Right lobe of liver (tissue), 4 donors: ENCODE data around the gene KRTDAP.

Experiments
- POLR2A ChIP-seq: fragments of 450-650 bp; IDR thresholded peaks from one replicate; pipeline ENCODE4 v1.6.1; 2017; ENCODE audit warnings: antibody characterized with exemption, mild to moderate bottlenecking
- TF ChIP-seq, protein P1 (sequence below), 4 donors: fragments of 200-600 bp in 3 of 4; fragments of 450-650 bp in 1 of 4; IDR thresholded peaks; one replicate each; pipeline versions ENCODE4 v1.5.1 to v1.8.0; 2016 to 2022; ENCODE audit warnings: antibody characterized with exemption in 4 of 4, mild to moderate bottlenecking in 2 of 4
- donor health status: DM: no; HTN: no; CAD: no.
- donor health status: DM: no; HTN: no; CAD: no.
- donor health status: DM: no; HTN: yes; CAD: no.

GRCh38 chr19:35514282-35514809 lies 24.1 kb upstream of the KRTDAP start:
- TF ChIP-seq, protein P1, sequence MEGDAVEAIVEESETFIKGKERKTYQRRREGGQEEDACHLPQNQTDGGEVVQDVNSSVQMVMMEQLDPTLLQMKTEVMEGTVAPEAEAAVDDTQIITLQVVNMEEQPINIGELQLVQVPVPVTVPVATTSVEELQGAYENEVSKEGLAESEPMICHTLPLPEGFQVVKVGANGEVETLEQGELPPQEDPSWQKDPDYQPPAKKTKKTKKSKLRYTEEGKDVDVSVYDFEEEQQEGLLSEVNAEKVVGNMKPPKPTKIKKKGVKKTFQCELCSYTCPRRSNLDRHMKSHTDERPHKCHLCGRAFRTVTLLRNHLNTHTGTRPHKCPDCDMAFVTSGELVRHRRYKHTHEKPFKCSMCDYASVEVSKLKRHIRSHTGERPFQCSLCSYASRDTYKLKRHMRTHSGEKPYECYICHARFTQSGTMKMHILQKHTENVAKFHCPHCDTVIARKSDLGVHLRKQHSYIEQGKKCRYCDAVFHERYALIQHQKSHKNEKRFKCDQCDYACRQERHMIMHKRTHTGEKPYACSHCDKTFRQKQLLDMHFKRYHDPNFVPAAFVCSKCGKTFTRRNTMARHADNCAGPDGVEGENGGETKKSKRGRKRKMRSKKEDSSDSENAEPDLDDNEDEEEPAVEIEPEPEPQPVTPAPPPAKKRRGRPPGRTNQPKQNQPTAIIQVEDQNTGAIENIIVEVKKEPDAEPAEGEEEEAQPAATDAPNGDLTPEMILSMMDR (IDR thresholded peaks at IDR 0.05) = no peak
- no peak for TF ChIP-seq POLR2A
